Measurements from ENCODE around the gene TMEM59L. TPM values are rescaled to one million over a fixed set of nuclear protein-coding genes. Genes with fewer than 3 reads are reported as not detected.

TMEM59L gene
- total and polyA plus RNA-seq, 2 of the 4 experiments (the other 2 are of a cell fraction) = under 0.01 to 5.9 TPM

DNA sequence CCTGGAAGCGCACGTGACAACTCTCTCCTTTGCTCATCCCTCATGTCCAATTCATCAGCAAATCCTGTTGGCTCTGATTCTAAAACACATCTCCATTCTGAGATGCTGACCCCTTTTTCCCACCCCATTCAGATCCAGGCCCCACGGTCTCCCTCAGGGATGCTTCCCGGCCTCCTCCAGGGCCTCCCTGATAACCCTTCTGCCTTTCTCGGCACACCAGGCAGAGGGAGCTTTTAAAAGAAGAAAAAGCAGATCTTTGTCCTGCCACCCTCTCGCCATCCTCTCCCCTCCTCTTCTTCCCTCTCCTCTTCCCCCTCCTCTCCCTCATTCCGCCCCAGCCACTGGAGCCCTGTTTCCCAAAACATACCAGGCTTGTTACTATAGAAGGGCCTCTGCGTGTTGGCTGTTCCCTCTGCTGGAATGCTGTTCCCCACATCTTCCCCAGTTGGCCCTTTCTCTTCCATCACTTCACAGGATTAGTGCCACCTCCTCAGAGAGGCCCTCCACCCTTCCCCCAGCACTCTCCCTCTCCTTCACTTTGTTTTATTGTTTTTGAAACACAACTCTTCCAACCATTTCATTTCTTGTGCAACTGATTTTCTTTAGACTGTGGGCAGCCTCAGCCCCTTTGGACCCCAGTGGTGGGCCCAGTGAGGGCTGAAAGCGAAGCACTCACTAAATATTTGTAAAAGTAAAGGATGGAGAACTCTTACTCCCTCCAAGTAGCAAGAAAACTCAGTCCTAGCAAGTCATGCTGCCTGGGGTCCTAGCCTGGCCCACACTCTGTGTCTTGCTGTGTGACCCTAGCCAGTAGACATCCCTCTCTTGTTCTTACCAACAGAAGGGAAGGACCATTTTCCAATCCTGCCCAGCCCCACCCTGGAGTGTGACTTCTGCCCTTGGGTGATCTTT, 3.6 kb upstream of the TMEM59L start:
- no peak overlapping the region for H3K4me2 ChIP-seq (ENCODE audit: low read depth, low read length)
- H3K23ac ChIP-seq (ENCODE audit: low read depth, low read length) = no peak overlapping the region
- DNase-seq (no peak), ATAC-seq (ENCODE audit: low read depth) (no peak)
- no peak overlapping the region for H3K4me3 ChIP-seq (ENCODE audit: insufficient read depth, low read depth, low read length)
- H3K4ac ChIP-seq (ENCODE audit: low read depth, low read length) = no peak overlapping the region
- no peak overlapping the region for H2BK15ac ChIP-seq (ENCODE audit: low read depth, low read length)
- no peaks in the 10 kb centered on the region for H3K36me3 ChIP-seq (ENCODE audit: control insufficient read depth, insufficient read depth, low read length)
- H2AK5ac ChIP-seq (ENCODE audit: low read depth, low read length) = no peak overlapping the region
- intact Hi-C loops (cut with micrococcal nuclease) = no loop called here
- H2BK5ac ChIP-seq (ENCODE audit: low read depth, low read length, poor library complexity, severe bottlenecking) = no peak overlapping the region
- H3K9me3 ChIP-seq (ENCODE audit: control insufficient read depth, insufficient read depth, low read length) = no peaks in the 10 kb centered on the region
- no peak overlapping the region for H3K56ac ChIP-seq (ENCODE audit: extremely low read depth, insufficient read depth, low read length)
- CTCF ChIA-PET = no interaction called here
- dilution Hi-C loops (cut with HindIII; ENCODE audit: low sequenced_read_pairs, unreplicated experiment) = no loop called here
- H4K20me1 ChIP-seq (ENCODE audit: insufficient read depth, low read length) = peaks cover 4% of the 10 kb centered on the region; the same call in 1 of the 2 replicates
- no peak overlapping the region for H3K18ac ChIP-seq (ENCODE audit: low read depth, low read length)
- POLR2A ChIA-PET (ENCODE audit: unreplicated experiment) = no interaction called here
- no peak overlapping the region for H2BK20ac ChIP-seq (ENCODE audit: low read depth, low read length)
- peaks cover 88% of the 10 kb centered on the region for H3K27me3 ChIP-seq (ENCODE audit: control insufficient read depth, insufficient read depth, low read length)
- H3K79me1 ChIP-seq (ENCODE audit: low read depth in 1 of 2, low read length in 2 of 2) = no peaks in the 10 kb centered on the region
- no peak overlapping the region for H4K8ac ChIP-seq (ENCODE audit: low read depth in 2 of 2, low read length in 2 of 2)
- H4K91ac ChIP-seq (ENCODE audit: insufficient read depth, low read depth, low read length) = no peak overlapping the region
- no peak overlapping the region for H2BK120ac ChIP-seq (ENCODE audit: low read depth, low read length)
- H3K9me1 ChIP-seq (ENCODE audit: insufficient read depth, low read length) = no peaks in the 10 kb centered on the region
- peaks cover 11% of the 10 kb centered on the region; the same call in 1 of the 2 replicates for H3K4me1 ChIP-seq (ENCODE audit: control insufficient read depth, insufficient read depth, low read length)
- 49% methylated on average over 2 of the region's 9 CpGs; no CpG with 5 or more reads in 1 of the 2 experiments for WGBS, 2 experiments (ENCODE audit: extremely low coverage in 2 of 2, insufficient read length in 1 of 2)
- H2AK9ac ChIP-seq (replicated peaks; ENCODE audit: low read depth, low read length, poor library complexity) = peak overlapping the region; percentile 9
- no TSS peak for BruUV-seq (replicated peaks)
- H2AFZ ChIP-seq (replicated peaks; ENCODE audit: low read length, poor library complexity) = no peak overlapping the region
- H3K9ac ChIP-seq (ENCODE audit: low read depth, low read length) = no peak overlapping the region
- in situ Hi-C loops (cut with MboI; ENCODE audit: low sequenced_read_pairs) = no loop called here
- no peak overlapping the region for H4K5ac ChIP-seq (ENCODE audit: low read depth, low read length)
- no peak overlapping the region for H3K14ac ChIP-seq (replicated peaks; ENCODE audit: low read depth, low read length)
- no peak overlapping the region for H3K27ac ChIP-seq (ENCODE audit: insufficient read depth, low read length)
- TF ChIP-seq MAZ (IDR thresholded peaks at IDR 0.05; ENCODE audit: borderline replicate concordance, low read depth, low read length) = no peak
- TF ChIP-seq, protein P1, sequence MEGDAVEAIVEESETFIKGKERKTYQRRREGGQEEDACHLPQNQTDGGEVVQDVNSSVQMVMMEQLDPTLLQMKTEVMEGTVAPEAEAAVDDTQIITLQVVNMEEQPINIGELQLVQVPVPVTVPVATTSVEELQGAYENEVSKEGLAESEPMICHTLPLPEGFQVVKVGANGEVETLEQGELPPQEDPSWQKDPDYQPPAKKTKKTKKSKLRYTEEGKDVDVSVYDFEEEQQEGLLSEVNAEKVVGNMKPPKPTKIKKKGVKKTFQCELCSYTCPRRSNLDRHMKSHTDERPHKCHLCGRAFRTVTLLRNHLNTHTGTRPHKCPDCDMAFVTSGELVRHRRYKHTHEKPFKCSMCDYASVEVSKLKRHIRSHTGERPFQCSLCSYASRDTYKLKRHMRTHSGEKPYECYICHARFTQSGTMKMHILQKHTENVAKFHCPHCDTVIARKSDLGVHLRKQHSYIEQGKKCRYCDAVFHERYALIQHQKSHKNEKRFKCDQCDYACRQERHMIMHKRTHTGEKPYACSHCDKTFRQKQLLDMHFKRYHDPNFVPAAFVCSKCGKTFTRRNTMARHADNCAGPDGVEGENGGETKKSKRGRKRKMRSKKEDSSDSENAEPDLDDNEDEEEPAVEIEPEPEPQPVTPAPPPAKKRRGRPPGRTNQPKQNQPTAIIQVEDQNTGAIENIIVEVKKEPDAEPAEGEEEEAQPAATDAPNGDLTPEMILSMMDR (conservative IDR thresholded peaks at IDR 0.05; ENCODE audit: low read depth, low read length) = no peak
- TF ChIP-seq FOS (IDR thresholded peaks at IDR 0.05; ENCODE audit: low read depth, low read length) = no peak
- no peak for TF ChIP-seq MXI1 (IDR thresholded peaks at IDR 0.05; ENCODE audit: borderline replicate concordance, low read depth, low read length)
- no peak for TF ChIP-seq RAD21 (IDR thresholded peaks at IDR 0.05; ENCODE audit: low read length)
- TF ChIP-seq, protein P2, sequence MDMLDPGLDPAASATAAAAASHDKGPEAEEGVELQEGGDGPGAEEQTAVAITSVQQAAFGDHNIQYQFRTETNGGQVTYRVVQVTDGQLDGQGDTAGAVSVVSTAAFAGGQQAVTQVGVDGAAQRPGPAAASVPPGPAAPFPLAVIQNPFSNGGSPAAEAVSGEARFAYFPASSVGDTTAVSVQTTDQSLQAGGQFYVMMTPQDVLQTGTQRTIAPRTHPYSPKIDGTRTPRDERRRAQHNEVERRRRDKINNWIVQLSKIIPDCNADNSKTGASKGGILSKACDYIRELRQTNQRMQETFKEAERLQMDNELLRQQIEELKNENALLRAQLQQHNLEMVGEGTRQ (IDR thresholded peaks at IDR 0.05; ENCODE audit: low read depth, low read length) = no peak
- no peak for TF ChIP-seq BHLHE40 (IDR thresholded peaks at IDR 0.05; ENCODE audit: low read depth, low read length)
- no peak for TF ChIP-seq MAFK (IDR thresholded peaks at IDR 0.05; ENCODE audit: low read depth, low read length)
- TF ChIP-seq NFE2L2 (IDR thresholded peaks at IDR 0.05; ENCODE audit: low read depth, low read length) = no peak
- no peak for TF ChIP-seq RFX5 (IDR thresholded peaks at IDR 0.05; ENCODE audit: low read depth, low read length)
- TF ChIP-seq SMC3 (IDR thresholded peaks at IDR 0.05; ENCODE audit: low read depth, low read length) = no peak
- TF ChIP-seq POLR2A (IDR thresholded peaks at IDR 0.05; ENCODE audit: low read depth, low read length) = no peak
- no peak for TF ChIP-seq CHD1 (IDR thresholded peaks at IDR 0.05; ENCODE audit: low read depth, low read length)
- TF ChIP-seq CEBPB (IDR thresholded peaks at IDR 0.05; ENCODE audit: low read depth, low read length) = no peak
- no peak for TF ChIP-seq RCOR1 (IDR thresholded peaks at IDR 0.05; ENCODE audit: insufficient replicate concordance, low read length)

Measured in IMR-90 (cell line).